ENCODE results near the gene C10orf105. TPM values are rescaled to one million over a fixed set of nuclear protein-coding genes. Genes with fewer than 3 reads are reported as not detected.

Gene C10orf105
- polyA plus RNA-seq, 1 of the 3 experiments (the other 2 are of a cell fraction) = not detected

- Histone ChIP-seq H3K4me2 (no peak overlapping the region), H3K9me2 (no peaks in the 10 kb centered on the region), H3K4me3 (ENCODE audit: low read depth in 2 of 2, low read length in 1 of 2) (no peak overlapping the region), H2AFZ (ENCODE audit: low read depth) (no peak overlapping the region), H4K20me1 (ENCODE audit: insufficient read depth) (no peaks in the 10 kb centered on the region), H3K36me3 (replicated peaks in 1 of 2; ENCODE audit: control insufficient read depth in 1 of 2, insufficient read depth in 2 of 2, low read length in 1 of 2) (no peaks in the 10 kb centered on the region), H3K4me1 (ENCODE audit: control insufficient read depth in 1 of 2, insufficient read depth in 2 of 2, low read depth in 1 of 2, low read length in 1 of 2) (peaks cover 0 to 37% of the 10 kb centered on the region in 2 experiments; a peak in 1 of 4 replicates), H3K27ac (ENCODE audit: low read depth in 2 of 2, low read length in 1 of 2) (no peak overlapping the region), H3F3A (replicated peaks; ENCODE audit: insufficient read depth) (no peaks in the 10 kb centered on the region), H3K79me2 (ENCODE audit: insufficient read depth) (no peaks in the 10 kb centered on the region), H3K9ac (no peak overlapping the region), H3K27me3 (ENCODE audit: insufficient read depth) (no peaks in the 10 kb centered on the region; the same call in 1 of the 2 replicates), H3K9me3 (no peaks in the 10 kb centered on the region)
- no peak for DNase-seq
- CTCF ChIA-PET = interaction anchor here (0.6 to 14.1 kb wide), 8 partner anchors 12 to 335 kb away, joined by 3 to 195 read pairs (median 4); no protein-coding TSS in a partner anchor
- 82% methylated on average over 4 of the region's 4 CpGs for WGBS (ENCODE audit: low lambda C conversion rate)
- TF ChIP-seq SIN3A (IDR thresholded peaks at IDR 0.05; ENCODE audit: borderline replicate concordance, low read depth, low read length) (no peak), YY1 (IDR thresholded peaks at IDR 0.05; ENCODE audit: low read depth) (no peak), PBX3 (IDR thresholded peaks at IDR 0.05) (no peak), RXRA (IDR thresholded peaks at IDR 0.05; ENCODE audit: borderline replicate concordance, low read depth) (no peak), REST (IDR thresholded peaks at IDR 0.05; ENCODE audit: low read depth, low read length) (no peak), MXI1 (IDR thresholded peaks at IDR 0.05; ENCODE audit: low read depth, low read length) (no peak), GATA2 (CRISPR knock-in tag; IDR thresholded peaks at IDR 0.05) (no peak), TAF1 (IDR thresholded peaks at IDR 0.05; ENCODE audit: borderline replicate concordance, low read depth, low read length) (no peak), FOXJ3 (CRISPR knock-in tag; IDR thresholded peaks at IDR 0.05) (no peak), FOSL2 (IDR thresholded peaks at IDR 0.05; ENCODE audit: borderline replicate concordance, low read depth) (no peak), ELF1 (IDR thresholded peaks at IDR 0.05) (no peak), MEF2A (IDR thresholded peaks at IDR 0.05; ENCODE audit: borderline replicate concordance, low read depth) (no peak), IRF3 (IDR thresholded peaks at IDR 0.05; ENCODE audit: low read depth, low read length) (no peak), RFX5 (IDR thresholded peaks at IDR 0.05; ENCODE audit: low read length) (no peak), USF1 (IDR thresholded peaks at IDR 0.05; ENCODE audit: borderline replicate concordance, low read depth) (no peak)
- POLR2A ChIA-PET = no interaction called here
Observed at GRCh38 chr10:71714031-71714410, 5.6 kb downstream of the C10orf105 start.
